Mucosa of descending colon (tissue), 3 donors: ENCODE data around the gene ADI1. TPM values are rescaled to one million over a fixed set of nuclear protein-coding genes. Genes with fewer than 3 reads are reported as not detected.
"Not testable (repeated sequence)": the region's sequence is repeated elsewhere in the genome, so short reads cannot be mapped to it uniquely, and the experiment has no call there.

Source experiments
- ATAC-seq: fragments of 200-7000 bp; cut with Tn5 transposase; one replicate; pipeline ENCODE4 v1.9.1; 2020; ENCODE audit warnings: mild to moderate bottlenecking, moderate library complexity
- DNase-seq, 3 donors: peaks; one replicate each; pipeline ENCODE4 v3.0.0-alpha.2; 2020
- H3K36me3 ChIP-seq: fragments of 200-600 bp; one replicate; pipeline ENCODE4 v1.8.0; 2021; ENCODE audit warnings: low read depth, mild to moderate bottlenecking
- H3K4me1 ChIP-seq: fragments of 200-600 bp; one replicate; pipeline ENCODE4 v1.8.0; 2021; ENCODE audit warnings: low read depth, mild to moderate bottlenecking
- H3K4me3 ChIP-seq: fragments of 200-600 bp; one replicate; pipeline ENCODE4 v1.8.0; 2021; ENCODE audit warnings: mild to moderate bottlenecking
- H3K9me3 ChIP-seq: fragments of 200-600 bp; one replicate; pipeline ENCODE4 v1.8.0; 2021; ENCODE audit warnings: mild to moderate bottlenecking
- CTCF ChIP-seq: fragments of 200-600 bp; IDR thresholded peaks from one replicate; pipeline ENCODE4 v1.8.0; 2022; ENCODE audit warnings: antibody characterized with exemption, mild to moderate bottlenecking
- intact Hi-C, 2 donors: fragments of 100-400 bp; cut with DNase I in 1 of 2; cut with micrococcal nuclease in 1 of 2; formaldehyde crosslinking; loops; one replicate each; pipeline versions ENCODE4 v1.11.0 to v1.11.1; 2022; cut with DNase I, micrococcal nuclease
- total RNA-seq, 3 donors: library from RNA; stranded (reverse); fragmentation: NEBNext Ultra II Directional in 2 of 3; extraction: Animal tissue kit (Norgen Biotek cat#: 25700) in 2 of 3; gene quantifications; one replicate each; pipeline versions ENCODE4 v1.2.1 to v1.2.4, GENCODE V29; 2021 to 2023
- donor health status: DM: no; HTN: no; CAD: no; lungs with moderate emphysema.
- donor health status: DM: no; HTN: no; CAD: no.
- donor health status: DM: no; HTN: yes; CAD: no.

The ADI1 gene
- total RNA-seq, 3 donors from 2014 or later, result 59.3 to 91.5 (median 70.4) TPM

GRCh38 chr2:3451926-3452671, 67.2 kb downstream of the ADI1 start:
- H3K36me3 ChIP-seq, result no peaks in the 10 kb centered on the region
- TF ChIP-seq CTCF, result no peak
- intact Hi-C loops, result no loop called here
- no peaks in the 10 kb centered on the region for H3K9me3 ChIP-seq
- no peak overlapping the region for H3K4me3 ChIP-seq
- DNase-seq (no peak), ATAC-seq (no peak)
- H3K4me1 ChIP-seq, result no peaks in the 10 kb centered on the region

GRCh38 chr2:3451169-3451568, 68.2 kb downstream of the ADI1 start:
- TF ChIP-seq CTCF, result no peak
- H3K36me3 ChIP-seq, result no peaks in the 10 kb centered on the region
- no peaks in the 10 kb centered on the region for H3K9me3 ChIP-seq
- no peak for DNase-seq
- intact Hi-C loops, result no loop called here
- no peak for ATAC-seq
- H3K4me1 ChIP-seq, result no peaks in the 10 kb centered on the region
- no peak overlapping the region for H3K4me3 ChIP-seq

DNA sequence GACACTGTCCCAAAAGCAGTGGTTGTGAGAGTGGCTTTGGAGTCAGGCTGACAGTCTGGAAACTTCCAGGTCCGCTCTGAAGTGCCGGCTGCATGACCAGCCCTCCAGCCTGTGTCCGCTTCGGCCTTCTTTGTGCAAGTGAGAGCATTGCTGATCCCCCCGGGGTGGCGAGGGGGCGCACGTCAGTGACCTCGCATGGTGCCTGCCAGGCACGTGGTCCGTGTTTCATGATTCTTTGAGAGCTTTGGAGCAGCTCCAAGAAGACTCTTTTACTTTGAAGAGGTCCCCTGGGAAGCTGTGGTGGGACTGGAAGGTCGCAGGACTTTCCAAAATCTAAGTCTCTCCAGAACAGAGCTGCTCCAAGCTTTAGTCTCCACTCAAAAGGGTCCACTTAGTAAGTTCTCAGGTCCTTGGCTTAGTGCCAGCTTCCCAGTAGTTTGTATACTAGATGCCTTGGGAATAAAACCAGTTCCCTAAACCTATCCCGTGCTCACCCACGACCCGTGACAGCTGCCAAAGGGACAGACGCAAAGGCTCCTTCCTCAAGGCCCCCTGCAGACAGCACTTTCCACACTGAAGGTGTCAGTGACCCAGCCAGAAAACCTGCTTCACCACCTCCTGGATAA, 68.8 kb downstream of the ADI1 start:
- Histone ChIP-seq H3K4me3 (no peak overlapping the region), H3K4me1 (no peaks in the 10 kb centered on the region), H3K36me3 (no peaks in the 10 kb centered on the region), H3K9me3 (no peaks in the 10 kb centered on the region)
- ATAC-seq (no peak), DNase-seq (no peak)
- no peak for TF ChIP-seq CTCF
- intact Hi-C loops, result no loop called here

DNA sequence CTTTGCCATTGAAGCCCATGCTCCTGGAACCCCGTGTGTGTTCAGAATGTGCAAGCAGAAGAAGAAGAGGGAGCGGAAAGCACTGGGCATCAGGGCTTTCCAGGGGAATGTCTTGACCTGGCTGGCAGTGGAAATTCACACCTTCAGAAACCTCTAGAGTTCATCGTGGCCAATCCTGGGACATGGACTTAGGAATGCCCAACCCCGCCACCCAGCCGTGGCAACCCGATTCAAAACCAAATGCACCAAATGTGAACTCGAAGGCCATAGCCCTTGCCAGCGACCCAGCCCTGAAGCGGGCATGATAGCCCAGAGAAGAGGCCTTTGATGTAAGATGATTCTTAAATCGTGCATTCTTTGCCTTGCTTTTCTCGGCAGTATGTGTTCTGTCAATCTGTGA, 69.4 kb downstream of the ADI1 start:
- no peak overlapping the region for H3K4me3 ChIP-seq
- H3K36me3 ChIP-seq, result no peaks in the 10 kb centered on the region
- no peak for DNase-seq
- ATAC-seq, result no peak
- H3K4me1 ChIP-seq, result no peaks in the 10 kb centered on the region
- TF ChIP-seq CTCF, result no peak
- intact Hi-C loops, result no loop called here
- H3K9me3 ChIP-seq, result no peaks in the 10 kb centered on the region

- Histone ChIP-seq H3K4me3 (no peak overlapping the region), H3K9me3 (no peaks in the 10 kb centered on the region), H3K4me1 (no peaks in the 10 kb centered on the region), H3K36me3 (no peaks in the 10 kb centered on the region)
- TF ChIP-seq CTCF, result no peak
- no peak for ATAC-seq
- intact Hi-C loops, result no loop called here
- no peak for DNase-seq
These were observed 70.2 kb downstream of the ADI1 start for GRCh38 chr2:3449086-3449485.

DNA sequence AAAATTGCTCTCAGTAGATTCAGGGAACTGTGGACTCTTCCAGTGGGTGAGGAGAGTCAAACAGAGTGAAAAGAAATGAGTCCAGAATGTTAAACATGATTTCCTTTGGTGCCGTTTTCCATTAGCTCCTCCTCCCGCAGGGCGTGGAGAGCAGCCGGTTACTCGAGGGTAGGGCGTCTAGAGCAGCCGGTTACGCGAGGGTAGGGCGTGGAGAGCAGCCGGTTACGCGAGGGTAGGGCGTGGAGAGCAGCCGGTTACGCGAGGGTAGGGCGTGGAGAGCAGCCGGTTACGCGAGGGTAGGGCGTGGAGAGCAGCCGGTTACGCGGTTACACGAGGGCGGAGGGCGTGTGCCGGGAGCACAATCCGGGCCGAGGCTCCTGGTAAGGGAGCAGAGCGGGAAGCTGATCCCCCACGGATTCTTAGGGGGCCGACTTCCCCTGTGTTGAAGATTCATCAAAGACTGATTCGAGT, 70.9 kb downstream of the ADI1 start:
- H3K36me3 ChIP-seq, ATAC-seq, H3K9me3 ChIP-seq, H3K4me3 ChIP-seq, intact Hi-C loops, DNase-seq, H3K4me1 ChIP-seq: not testable (repeated sequence)
